DMS153 treated with DMSO at 0.1 percent for 48 hours (cell line): Measurements from ENCODE around the gene VASP.

Source experiments
- DNase-seq: peaks from one replicate; lab custom pipeline; 2025; ENCODE audit not compliant: unreplicated experiment; lab: John Stamatoyannopoulos, UW

The VASP gene

DNA sequence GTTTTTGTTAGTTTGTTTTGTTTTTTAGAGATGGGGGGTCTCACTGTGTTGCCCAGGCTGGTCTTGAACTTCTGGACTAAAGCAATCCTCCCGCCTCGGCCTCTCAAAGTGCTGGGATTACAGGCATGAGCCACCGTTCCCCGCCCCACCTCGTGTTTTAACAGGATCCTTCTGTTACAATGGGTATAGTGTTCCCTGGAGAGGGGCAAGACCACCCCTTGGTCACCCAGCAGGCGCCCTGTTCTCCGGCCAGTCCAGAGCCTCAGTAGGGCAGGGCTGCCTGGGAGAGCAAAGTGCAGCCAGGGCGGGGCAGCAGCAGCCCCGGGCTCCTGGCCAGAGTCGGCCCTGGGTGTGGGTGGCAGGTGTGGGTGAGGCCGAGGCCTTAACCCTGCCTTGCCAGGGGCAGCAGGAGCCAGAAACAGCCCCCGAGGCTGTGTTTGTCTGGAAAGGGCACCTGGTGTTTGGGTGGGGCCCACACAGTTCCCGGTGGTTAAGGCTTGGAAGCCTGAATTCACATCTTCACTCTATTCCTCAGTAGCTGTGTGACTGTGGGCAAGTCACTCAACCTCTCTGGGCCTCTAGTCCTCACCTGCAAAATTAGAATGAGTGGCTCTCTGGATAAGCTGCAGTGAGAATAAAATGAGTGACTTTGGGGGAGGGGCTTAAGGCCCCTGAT is 7.2 kb downstream of the VASP start:
- DNase-seq: no peak

DNA sequence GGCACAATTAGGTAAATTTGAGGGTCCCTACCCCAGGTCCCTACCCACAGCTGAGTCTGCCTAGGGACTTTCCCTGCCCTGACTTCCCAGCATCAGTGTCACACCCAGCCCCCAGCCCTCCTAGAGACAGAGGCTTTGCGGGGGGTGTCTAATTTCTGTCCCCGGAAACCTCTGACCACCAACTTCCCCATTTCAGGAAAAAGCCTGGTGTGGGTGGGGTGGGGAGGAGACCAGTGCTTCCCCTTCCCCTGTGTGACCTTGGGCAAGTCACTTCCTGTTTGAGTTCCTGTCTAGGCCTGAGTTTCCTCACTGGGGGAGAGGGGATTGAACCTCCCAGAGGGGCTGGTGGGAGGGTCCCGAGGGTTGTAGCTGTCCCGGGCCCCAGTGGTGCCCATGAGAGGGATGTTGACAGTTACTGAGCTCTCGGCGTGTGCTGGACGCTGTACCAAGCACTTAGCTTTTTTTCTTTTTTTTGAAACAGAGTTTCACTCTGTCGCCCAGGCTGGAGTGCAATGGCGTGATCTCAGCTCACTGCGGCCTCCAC is 7.9 kb downstream of the VASP start:
- DNase-seq: no peak

DNA sequence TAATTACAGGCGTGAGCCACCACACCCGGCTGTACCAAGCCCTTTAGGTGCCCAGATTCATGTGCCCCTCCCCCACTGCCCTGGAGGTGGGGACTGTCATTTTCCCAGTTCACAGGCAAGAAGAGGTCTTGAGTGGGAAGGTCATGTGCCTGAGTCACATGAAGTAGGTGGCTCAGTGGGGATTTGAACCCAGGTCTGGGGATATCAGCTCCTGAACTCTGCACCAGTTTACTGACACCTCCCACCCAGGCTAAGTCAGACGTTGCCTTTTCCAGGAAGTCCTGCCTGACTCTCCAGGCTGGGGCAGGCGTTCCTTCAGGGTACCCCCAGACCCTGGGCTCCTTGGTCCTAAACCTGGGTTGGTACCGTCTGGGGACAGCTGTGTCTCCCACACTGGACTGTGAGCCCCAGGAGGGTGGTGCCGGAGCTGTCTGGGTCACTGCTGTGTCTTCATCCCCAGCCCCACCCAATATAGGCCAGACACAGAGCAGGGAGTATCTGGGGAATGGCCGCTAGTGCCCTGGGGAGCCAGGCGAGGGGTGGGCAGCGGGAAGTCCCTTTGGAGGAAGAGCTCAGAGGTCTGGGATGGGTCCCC is 8.6 kb downstream of the VASP start:
- DNase-seq: no peak

DNA sequence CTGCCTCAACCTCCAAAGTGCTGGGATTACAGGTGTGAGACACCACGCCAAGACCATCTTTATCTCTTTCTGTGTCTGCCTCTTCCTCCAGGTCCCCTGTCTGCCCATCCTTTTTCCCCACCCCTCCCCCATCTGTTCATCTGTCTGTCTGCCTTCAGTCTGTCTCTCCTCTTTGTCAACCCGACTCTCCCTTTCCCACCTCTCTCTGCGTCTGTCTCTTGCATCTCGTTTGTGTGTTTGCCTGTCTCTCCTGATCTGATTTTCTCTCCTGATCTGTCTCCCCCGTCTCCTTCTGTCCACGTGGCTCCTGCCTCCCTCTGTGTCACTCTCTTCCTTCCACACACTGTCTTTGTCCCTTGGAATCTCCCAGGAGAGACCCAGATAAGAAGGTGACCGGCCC is 10.0 kb downstream of the VASP start:
- DNase-seq: no peak

DNA sequence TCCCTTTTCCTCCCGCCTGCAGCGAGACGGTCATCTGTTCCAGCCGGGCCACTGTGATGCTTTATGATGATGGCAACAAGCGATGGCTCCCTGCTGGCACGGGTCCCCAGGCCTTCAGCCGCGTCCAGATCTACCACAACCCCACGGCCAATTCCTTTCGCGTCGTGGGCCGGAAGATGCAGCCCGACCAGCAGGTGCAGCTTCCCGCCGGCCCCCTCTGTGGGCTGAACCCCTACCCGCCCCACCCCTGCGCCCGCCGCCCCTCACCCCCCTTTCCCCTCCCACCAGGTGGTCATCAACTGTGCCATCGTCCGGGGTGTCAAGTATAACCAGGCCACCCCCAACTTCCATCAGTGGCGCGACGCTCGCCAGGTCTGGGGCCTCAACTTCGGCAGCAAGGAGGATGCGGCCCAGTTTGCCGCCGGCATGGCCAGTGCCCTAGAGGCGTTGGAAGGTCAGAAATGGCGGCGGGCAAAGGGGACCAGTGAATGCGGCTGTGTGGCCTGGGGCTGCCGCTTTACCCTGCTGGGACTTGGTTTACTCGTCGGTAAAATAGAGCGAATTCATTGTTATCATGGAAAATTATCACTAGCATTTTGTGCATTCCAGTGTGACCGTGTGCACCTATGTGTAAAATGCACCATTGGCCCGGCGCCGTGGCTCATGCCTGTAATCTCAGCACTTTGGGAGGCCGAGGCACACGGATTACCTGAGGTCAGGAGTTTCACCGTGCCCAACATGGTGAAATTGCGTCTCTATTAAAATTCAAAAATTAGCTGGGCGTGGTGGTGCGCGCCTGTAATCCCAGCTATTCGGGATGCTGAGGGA is 10.6 kb downstream of the VASP start:
- DNase-seq: no peak

DNA sequence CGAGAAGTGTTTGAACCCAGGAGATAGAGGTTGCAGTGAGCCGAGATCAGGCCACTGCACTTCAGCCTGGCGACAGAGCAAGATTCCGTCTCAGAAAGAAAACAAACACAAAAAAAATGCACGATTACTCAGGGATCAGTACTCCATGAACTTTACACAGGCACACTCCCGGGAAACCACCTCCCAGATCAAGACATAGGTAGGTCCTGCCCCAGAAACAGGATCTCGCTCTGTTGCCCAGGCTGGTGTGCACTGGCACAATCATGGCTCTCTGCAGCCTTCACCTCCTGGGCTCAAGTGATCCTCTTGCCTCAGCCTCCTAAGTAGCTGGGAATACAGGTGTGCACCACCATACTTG is 11.2 kb downstream of the VASP start:
- DNase-seq: no peak

DNA sequence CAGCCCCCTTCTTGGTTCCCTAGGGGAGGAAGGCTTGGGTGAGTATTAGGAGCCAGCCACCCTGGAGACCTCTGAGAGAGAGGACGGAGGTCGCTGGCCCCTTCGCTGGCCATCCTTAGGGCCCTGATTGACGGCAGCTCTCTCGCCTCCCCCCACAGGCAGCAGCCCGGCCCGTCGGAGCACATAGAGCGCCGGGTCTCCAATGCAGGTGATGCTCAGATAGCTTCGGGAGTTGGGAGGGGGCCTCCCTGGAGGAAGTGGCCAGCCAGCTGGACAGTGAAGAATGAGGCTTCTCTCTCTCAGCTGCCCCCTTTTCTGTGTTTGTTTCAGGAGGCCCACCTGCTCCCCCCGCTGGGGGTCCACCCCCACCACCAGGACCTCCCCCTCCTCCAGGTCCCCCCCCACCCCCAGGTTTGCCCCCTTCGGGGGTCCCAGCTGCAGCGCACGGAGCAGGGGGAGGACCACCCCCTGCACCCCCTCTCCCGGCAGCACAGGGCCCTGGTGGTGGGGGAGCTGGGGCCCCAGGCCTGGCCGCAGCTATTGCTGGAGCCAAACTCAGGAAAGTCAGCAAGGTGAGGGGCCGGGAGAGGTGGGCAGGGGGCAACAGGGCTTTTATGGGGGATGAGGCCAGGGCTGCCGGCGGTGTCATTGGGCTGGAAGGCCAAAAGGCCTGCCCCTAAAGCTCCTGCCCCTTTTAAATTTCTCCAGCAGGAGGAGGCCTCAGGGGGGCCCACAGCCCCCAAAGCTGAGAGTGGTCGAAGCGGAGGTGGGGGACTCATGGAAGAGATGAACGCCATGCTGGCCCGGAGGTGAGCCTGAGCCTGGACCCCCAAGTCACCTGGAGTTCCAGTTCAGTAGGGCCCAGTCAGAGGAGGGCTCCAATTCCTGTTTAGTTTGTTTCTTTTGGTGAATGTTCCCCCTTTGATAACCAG is 15.0 kb downstream of the VASP start:
- DNase-seq: no peak

DNA sequence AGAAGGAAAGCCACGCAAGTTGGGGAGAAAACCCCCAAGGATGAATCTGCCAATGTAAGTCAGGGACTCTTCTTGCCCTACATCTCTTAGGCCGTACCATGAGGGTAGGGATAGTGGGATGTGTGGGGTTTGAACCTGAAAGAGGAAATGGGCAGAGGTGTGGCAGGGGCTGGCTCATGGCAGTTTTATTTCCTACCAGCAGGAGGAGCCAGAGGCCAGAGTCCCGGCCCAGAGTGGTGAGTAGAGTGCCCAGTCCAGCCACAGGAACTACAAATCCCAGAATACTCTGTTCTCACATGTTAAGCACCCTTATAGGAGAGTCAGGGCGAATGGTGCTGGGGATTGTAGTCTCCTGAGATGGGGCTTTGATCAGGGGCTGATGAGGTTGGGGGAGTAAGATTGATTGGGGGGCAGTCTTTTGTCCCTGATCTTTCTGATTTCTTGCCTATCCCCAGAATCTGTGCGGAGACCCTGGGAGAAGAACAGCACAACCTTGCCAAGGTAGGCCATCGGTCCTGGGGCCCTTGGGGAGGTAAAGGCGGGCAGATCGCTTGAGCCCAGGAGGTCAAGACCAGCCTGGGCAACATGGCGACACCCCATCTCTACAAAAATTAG is 16.5 kb downstream of the VASP start:
- DNase-seq: peak; percentile 78

DNA sequence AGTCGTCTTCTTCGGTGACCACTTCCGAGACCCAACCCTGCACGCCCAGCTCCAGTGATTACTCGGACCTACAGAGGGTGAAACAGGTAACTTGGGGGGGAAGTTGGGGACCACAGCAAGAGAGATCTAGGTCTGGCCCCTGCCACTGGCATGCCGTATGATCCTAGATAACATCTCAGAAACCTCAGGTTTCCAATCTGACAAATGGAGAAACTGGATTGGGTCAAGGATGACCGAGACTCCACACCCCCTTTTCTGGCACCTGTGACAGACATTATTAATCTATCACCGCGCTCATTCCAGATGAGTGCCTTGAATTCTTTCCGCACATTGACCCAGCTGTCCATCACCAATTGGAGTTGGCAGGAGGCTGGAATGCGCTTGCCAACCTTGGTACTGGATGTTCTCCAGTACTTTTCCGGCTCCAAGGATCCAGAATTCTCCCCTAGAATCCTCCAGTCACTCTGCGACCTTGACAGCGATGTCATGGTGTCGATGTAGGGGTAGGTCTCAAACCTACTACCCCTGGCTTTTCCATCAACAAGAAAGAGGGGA is 17.4 kb downstream of the VASP start:
- no peak for DNase-seq

DNA sequence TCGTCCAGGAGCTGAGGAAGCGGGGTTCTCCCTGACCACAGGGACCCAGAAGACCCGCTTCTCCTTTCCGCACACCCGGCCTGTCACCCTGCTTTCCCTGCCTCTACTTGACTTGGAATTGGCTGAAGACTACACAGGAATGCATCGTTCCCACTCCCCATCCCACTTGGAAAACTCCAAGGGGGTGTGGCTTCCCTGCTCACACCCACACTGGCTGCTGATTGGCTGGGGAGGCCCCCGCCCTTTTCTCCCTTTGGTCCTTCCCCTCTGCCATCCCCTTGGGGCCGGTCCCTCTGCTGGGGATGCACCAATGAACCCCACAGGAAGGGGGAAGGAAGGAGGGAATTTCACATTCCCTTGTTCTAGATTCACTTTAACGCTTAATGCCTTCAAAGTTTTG is 18.9 kb downstream of the VASP start:
- DNase-seq: no peak

DNA sequence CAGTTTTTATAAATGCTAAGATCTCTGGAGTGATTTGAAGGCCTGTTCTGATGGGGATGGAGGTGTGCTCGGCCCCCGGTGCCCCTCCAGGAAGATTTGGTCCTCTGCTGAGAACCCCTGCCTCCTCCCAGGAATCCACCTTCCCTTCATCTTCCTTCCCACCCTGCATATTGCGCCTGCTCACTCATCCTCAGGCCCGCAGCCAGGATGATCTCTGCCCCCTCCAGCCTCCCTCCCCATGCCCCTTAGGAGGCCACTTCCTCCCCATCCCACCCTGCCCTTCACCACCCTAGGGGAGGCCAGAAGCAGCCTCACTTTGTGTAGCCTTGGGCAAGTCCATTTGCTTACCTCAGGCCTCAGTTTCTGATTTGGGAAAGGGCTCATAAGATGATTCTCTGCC is 19.7 kb downstream of the VASP start:
- no peak for DNase-seq

GRCh38 chr19:45527731-45528130 is 20.5 kb downstream of the VASP start:
- DNase-seq: no peak

- DNase-seq: no peak
Observed at GRCh38 chr19:45528149-45528743, 21.0 kb downstream of the VASP start.

DNA sequence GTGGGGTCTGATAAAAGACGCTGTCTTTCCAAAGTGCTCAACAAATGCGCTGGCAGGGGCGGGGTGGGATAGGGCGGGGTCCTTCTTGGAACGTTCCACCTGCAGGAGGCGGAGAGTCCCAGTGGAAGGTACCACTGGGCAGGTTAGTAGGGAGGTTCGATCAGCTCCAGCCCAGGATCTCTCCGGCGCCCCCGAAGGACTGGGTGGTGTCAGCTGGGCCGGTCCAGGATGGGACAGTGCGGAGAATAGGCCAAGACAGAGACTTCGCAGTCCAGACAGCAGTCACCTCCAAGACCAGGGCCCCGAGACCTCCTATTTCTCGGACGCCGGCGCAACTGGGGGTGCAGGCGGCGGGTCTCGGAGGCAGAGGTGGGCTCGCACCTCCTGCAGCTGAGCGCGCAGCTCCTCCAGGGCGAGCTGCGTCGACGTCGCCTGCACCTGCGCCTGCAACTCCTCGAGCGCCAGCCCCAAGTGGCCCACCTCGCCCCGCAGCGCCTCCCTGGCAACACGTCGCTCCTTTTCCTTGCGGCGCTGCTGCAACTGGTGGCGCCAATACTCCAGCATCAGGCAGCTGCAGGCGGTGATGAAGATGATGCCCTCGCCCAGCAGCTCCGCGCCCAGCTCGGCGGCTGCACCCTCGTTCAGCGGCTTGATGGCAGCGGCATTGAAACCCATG is 21.6 kb downstream of the VASP start:
- peak; percentile 41 for DNase-seq

GRCh38 chr19:45529420-45529785 is 22.1 kb downstream of the VASP start:
- no peak for DNase-seq

GRCh38 chr19:45531349-45531748 is 24.1 kb downstream of the VASP start:
- DNase-seq: no peak

- no peak for DNase-seq
Observed at GRCh38 chr19:45539459-45539858, 32.2 kb downstream of the VASP start.

GRCh38 chr19:45542234-45542668 is 35.0 kb downstream of the VASP start:
- DNase-seq: no peak

DNA sequence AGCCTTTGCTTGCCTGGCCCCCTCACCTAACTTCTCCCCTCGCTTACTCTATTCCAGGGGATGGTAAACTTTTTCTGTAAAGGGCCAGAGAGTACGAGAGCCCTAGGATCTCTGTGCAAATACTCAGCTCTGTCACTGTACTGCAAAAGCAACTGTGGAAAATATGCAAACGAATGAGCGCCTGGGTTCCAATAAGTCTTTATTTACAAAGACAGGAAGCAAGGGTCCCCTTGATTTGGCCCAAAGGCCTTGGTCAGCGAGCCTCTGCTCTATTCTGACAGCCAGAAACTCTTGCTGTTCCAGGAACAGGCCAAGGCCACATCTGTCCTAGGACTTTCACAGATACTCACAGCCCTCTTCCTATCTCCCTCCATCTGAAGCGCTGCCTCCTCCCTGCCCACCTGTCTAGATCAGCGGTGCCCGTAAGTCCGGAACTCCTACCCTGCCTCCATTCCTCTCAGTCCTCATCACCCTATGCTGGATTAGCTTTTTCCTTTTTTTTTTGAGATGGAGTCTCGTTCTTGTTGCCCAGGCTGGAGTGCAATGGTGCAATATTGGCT is 40.0 kb downstream of the VASP start:
- DNase-seq: no peak
